SU-DHL-6 (cell line): Measurements from ENCODE around the gene SELPLG.

Source experiments
- H2AFZ ChIP-seq: fragments of 200-600 bp; sonication (generic); 2 replicates; pipeline ENCODE4 v1.6.1; 2014; ENCODE audit warnings: low read depth, mild to moderate bottlenecking, moderate library complexity, mixed read lengths, antibody characterized with exemption, low read length; ENCODE audit not compliant: severe bottlenecking
- H3F3A ChIP-seq: fragments of 200-600 bp; shearing (Covaris generic); 2 replicates; pipeline ENCODE4 v1.6.0; 2016; ENCODE audit warnings: antibody characterized with exemption, mild to moderate bottlenecking; ENCODE audit not compliant: insufficient read depth
- H3K27ac ChIP-seq: fragments of 200-600 bp; sonication (generic); 2 replicates; pipeline ENCODE4 v1.5.1; 2016; ENCODE audit warnings: low read depth, mild to moderate bottlenecking, low read length, moderate library complexity, mixed read lengths
- H3K27me3 ChIP-seq: fragments of 200-600 bp; sonication (generic), shearing (Covaris generic); 2 replicates; pipeline ENCODE4 v1.6.0; 2014; ENCODE audit warnings: mild to moderate bottlenecking, low read length
- H3K36me3 ChIP-seq: fragments of 200-600 bp; sonication (generic); 2 replicates; pipeline ENCODE4 v1.6.1; 2014; ENCODE audit warnings: mild to moderate bottlenecking, low read length, mixed read lengths
- H3K4me2 ChIP-seq: fragments of 300-600, 200-600 bp; shearing (Covaris generic), sonication (generic); 2 replicates; pipeline ENCODE4 v1.6.0; 2014; ENCODE audit warnings: low read length, low read depth, mild to moderate bottlenecking; ENCODE audit not compliant: poor library complexity, severe bottlenecking
- H3K4me3 ChIP-seq: fragments of 200-600 bp; sonication (generic); 2 replicates; pipeline ENCODE4 v1.5.1; 2014; ENCODE audit warnings: antibody characterized with exemption, low read length, mild to moderate bottlenecking, mixed read lengths; ENCODE audit not compliant: insufficient read depth, poor library complexity, severe bottlenecking
- H3K79me2 ChIP-seq: fragments of 200-600 bp; sonication (generic); 2 replicates; pipeline ENCODE4 v1.6.1; 2014; ENCODE audit warnings: mild to moderate bottlenecking, low read length, moderate library complexity; ENCODE audit not compliant: insufficient read depth
- H3K9ac ChIP-seq: fragments of 200-600 bp; sonication (generic); 2 replicates; pipeline ENCODE4 v1.7.0; 2014; ENCODE audit warnings: mild to moderate bottlenecking, low read length
- H3K9me2 ChIP-seq: fragments of 200-600 bp; sonication (generic); replicated peaks from 2 replicates; pipeline ENCODE4 v1.6.1; 2014; ENCODE audit warnings: low read length; ENCODE audit not compliant: insufficient read depth
- H3K9me3 ChIP-seq: fragments of 200-600 bp; sonication (generic); 2 replicates; pipeline ENCODE4 v1.6.1; 2014; ENCODE audit warnings: low read length, mixed read lengths; ENCODE audit not compliant: insufficient read depth
- H4K20me1 ChIP-seq: fragments of 200-600 bp; sonication (generic); 2 replicates; pipeline ENCODE4 v1.6.1; 2014; ENCODE audit warnings: low read depth, mild to moderate bottlenecking, antibody characterized with exemption, low read length, moderate library complexity, mixed read lengths
- CTCF ChIP-seq: fragments of 200-600 bp; sonication (generic); IDR thresholded peaks from one replicate; pipeline ENCODE4 v1.5.1; 2017; ENCODE audit warnings: antibody characterized with exemption, mild to moderate bottlenecking, low read length, moderate library complexity; ENCODE audit not compliant: insufficient read depth, poor library complexity, severe bottlenecking
- EZH2phosphoT487 ChIP-seq: fragments of 200-600 bp; sonication (generic), shearing (Covaris generic); conservative IDR thresholded peaks from 2 replicates; pipeline ENCODE4 v1.6.1; 2018; ENCODE audit warnings: mild to moderate bottlenecking, antibody characterized with exemption, low read length, moderate library complexity, mixed read lengths

The SELPLG gene

GRCh38 chr12:108614639-108615038 lies 19.1 kb downstream of the SELPLG start:
- H3K27me3 ChIP-seq = no peaks in the 10 kb centered on the region
- H3K4me2 ChIP-seq = no peak overlapping the region
- H3K36me3 ChIP-seq = no peaks in the 10 kb centered on the region
- no peak overlapping the region for H3K4me3 ChIP-seq
- TF ChIP-seq EZH2phosphoT487 = no peak
- H3K9ac ChIP-seq = no peak overlapping the region
- H3F3A ChIP-seq = no peaks in the 10 kb centered on the region
- H2AFZ ChIP-seq = no peak overlapping the region
- no peaks in the 10 kb centered on the region for H4K20me1 ChIP-seq
- no peak overlapping the region for H3K27ac ChIP-seq
- H3K79me2 ChIP-seq = no peaks in the 10 kb centered on the region
- no peaks in the 10 kb centered on the region for H3K9me2 ChIP-seq
- H3K9me3 ChIP-seq = peaks cover 7% of the 10 kb centered on the region; the same call in 1 of the 2 replicates

DNA sequence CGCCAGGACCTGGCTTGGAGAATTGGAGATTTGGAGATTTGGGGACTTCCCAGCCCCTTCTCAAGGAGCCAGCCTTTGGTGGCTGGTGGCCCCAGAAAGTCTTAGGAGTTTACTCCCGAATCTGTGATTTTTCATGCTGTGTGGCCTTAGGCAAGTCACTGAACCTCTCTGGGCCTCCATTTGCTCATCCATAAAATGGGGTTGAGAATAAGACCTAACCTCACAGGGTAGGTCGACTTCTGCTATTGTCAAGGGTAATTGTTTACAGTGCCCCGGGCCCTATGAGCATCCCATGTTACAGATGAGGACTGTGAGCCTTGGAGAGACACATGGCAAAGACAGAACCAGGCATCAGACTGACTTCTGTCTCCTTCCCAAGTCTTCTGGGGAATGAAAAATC lies 19.7 kb downstream of the SELPLG start:
- Histone ChIP-seq H3K27ac (no peak overlapping the region), H2AFZ (no peak overlapping the region), H3K27me3 (no peaks in the 10 kb centered on the region), H3K9ac (no peak overlapping the region), H3K4me2 (no peak overlapping the region), H3K4me3 (no peak overlapping the region), H3K9me3 (peaks cover 7% of the 10 kb centered on the region; the same call in 1 of the 2 replicates), H3F3A (no peaks in the 10 kb centered on the region), H3K36me3 (no peaks in the 10 kb centered on the region), H4K20me1 (no peaks in the 10 kb centered on the region), H3K79me2 (no peaks in the 10 kb centered on the region), H3K9me2 (no peaks in the 10 kb centered on the region)
- no peak for TF ChIP-seq CTCF
- no peak for TF ChIP-seq EZH2phosphoT487

DNA sequence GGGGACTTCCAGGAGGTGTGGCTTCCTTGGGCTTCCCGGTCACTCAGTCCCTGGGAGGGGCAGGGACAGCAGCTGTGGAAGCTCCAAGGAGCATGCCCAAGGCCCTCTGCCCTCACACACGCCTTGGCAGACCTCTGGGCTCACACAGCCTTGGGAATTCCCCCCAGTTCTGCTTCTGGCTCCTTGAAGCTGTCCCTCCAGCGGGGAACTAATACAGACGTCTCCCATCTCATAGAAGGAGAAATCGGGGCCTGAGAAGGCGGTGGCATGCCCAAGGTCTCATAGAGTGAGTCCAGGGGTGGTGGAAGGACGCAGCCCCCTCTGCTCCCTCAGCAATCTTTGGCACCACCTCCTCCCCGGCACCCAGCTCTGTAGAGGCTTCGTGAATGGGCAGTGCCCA lies 20.1 kb downstream of the SELPLG start:
- no peak overlapping the region for H3K4me2 ChIP-seq
- no peak overlapping the region for H3K4me3 ChIP-seq
- H4K20me1 ChIP-seq = no peaks in the 10 kb centered on the region
- H3F3A ChIP-seq = no peaks in the 10 kb centered on the region
- no peak overlapping the region for H3K27ac ChIP-seq
- H3K27me3 ChIP-seq = no peaks in the 10 kb centered on the region
- H3K36me3 ChIP-seq = no peaks in the 10 kb centered on the region
- TF ChIP-seq CTCF (no peak), EZH2phosphoT487 (no peak)
- H3K9me2 ChIP-seq = no peaks in the 10 kb centered on the region
- no peak overlapping the region for H3K9ac ChIP-seq
- H3K9me3 ChIP-seq = peaks cover 7% of the 10 kb centered on the region; the same call in 1 of the 2 replicates
- no peaks in the 10 kb centered on the region for H3K79me2 ChIP-seq
- H2AFZ ChIP-seq = no peak overlapping the region

DNA sequence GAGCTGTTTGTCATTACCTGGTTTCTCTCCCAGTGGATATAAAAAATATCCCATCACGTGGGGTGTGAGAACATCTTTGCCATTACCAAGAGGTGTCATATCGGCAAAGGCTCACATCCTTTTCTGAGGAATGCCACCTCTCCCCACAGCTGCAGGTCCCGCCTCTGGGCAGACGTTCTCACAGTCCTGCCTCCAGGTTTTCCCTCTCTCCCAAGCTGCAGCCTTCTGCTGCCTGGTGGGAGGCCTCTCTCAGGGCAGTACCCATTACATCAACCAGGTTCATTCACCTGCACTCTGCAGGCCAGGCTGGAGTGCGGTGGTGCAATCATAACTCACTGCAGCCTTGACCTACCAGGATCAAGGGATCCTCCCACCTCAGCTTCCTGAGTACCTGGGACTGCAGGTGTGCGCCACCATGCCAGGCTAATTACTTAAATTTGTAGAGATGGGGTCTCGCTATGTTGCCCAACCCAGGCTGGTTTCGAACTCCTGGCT lies 20.9 kb downstream of the SELPLG start:
- no peaks in the 10 kb centered on the region for H3K9me2 ChIP-seq
- H2AFZ ChIP-seq = no peak overlapping the region
- TF ChIP-seq EZH2phosphoT487 = no peak
- TF ChIP-seq CTCF = no peak
- no peaks in the 10 kb centered on the region for H3K79me2 ChIP-seq
- H3F3A ChIP-seq = no peaks in the 10 kb centered on the region
- no peaks in the 10 kb centered on the region for H3K36me3 ChIP-seq
- H4K20me1 ChIP-seq = no peaks in the 10 kb centered on the region
- no peaks in the 10 kb centered on the region for H3K27me3 ChIP-seq
- H3K4me2 ChIP-seq = no peak overlapping the region
- peaks cover 7% of the 10 kb centered on the region; the same call in 1 of the 2 replicates for H3K9me3 ChIP-seq
- H3K27ac ChIP-seq = no peak overlapping the region
- no peak overlapping the region for H3K4me3 ChIP-seq
- H3K9ac ChIP-seq = no peak overlapping the region
